OCI-LY3 (cell line): ENCODE measurements around the gene SMAD7.

Experiments used
- H2AFZ ChIP-seq: fragments of 200-600, 300-600 bp; shearing (Covaris generic); 2 replicates; pipeline ENCODE4 v1.6.0; 2014; ENCODE audit warnings: antibody characterized with exemption, low read depth, low read length
- H3K27ac ChIP-seq: fragments of 200-600, 300-600 bp; sonication (generic); 2 replicates; pipeline ENCODE4 v1.5.1; 2014; ENCODE audit warnings: mild to moderate bottlenecking, low read length, moderate library complexity, mixed read lengths
- H3K27me3 ChIP-seq: fragments of 200-600, 300-600 bp; sonication (generic); 2 replicates; pipeline ENCODE4 v1.6.1; 2014; ENCODE audit warnings: low read depth, low read length, mixed read lengths
- H3K36me3 ChIP-seq: fragments of 200-600, 300-600 bp; sonication (generic); replicated peaks from 2 replicates; pipeline ENCODE3; 2014; ENCODE audit warnings: low read depth, low read length, mixed read lengths
- H3K4me1 ChIP-seq: fragments of 300-600, 200-600 bp; sonication (generic); 2 replicates; pipeline ENCODE4 v1.6.1; 2014; ENCODE audit warnings: low read length, mixed read lengths
- H3K4me2 ChIP-seq: fragments of 200-600, 300-600 bp; sonication (generic); 2 replicates; pipeline ENCODE4 v1.6.1; 2014; ENCODE audit warnings: low read length, mixed read lengths
- H3K4me3 ChIP-seq: fragments of 300-600, 200-600 bp; sonication (generic); 2 replicates; pipeline ENCODE4 v1.5.1; 2014; ENCODE audit warnings: antibody characterized with exemption, mild to moderate bottlenecking, low read length, moderate library complexity
- H3K79me2 ChIP-seq: fragments of 300-600, 200-600 bp; shearing (Covaris generic); 2 replicates; pipeline ENCODE4 v1.6.1; 2014; ENCODE audit warnings: mild to moderate bottlenecking, low read length, mixed read lengths
- H3K9ac ChIP-seq: fragments of 300-600, 200-600 bp; shearing (Covaris generic); 2 replicates; pipeline ENCODE4 v1.6.0; 2014; ENCODE audit warnings: mild to moderate bottlenecking, low read length, moderate library complexity
- H3K9me3 ChIP-seq: fragments of 200-600, 300-600 bp; shearing (Covaris generic); 2 replicates; pipeline ENCODE4 v1.6.1; 2014; ENCODE audit warnings: low read length, mixed read lengths; ENCODE audit not compliant: insufficient read depth
- H4K20me1 ChIP-seq: fragments of 200-600, 300-600 bp; sonication (generic); 2 replicates; pipeline ENCODE4 v1.6.1; 2016; ENCODE audit warnings: low read length, mixed read lengths; ENCODE audit not compliant: insufficient read depth
- CTCF ChIP-seq: fragments of 200-600, 300-600 bp; sonication (generic); IDR thresholded peaks from 2 replicates; pipeline ENCODE4 v1.5.1; 2014; ENCODE audit warnings: antibody characterized with exemption, low read length, low read depth
- EZH2phosphoT487 ChIP-seq: fragments of 200-600 bp; shearing (Covaris generic); IDR thresholded peaks from 2 replicates; pipeline ENCODE4 v1.6.1; 2018; ENCODE audit warnings: antibody characterized with exemption, mixed run types, low read depth

Gene SMAD7

GRCh38 chr18:48953104-48953706 is 2.4 kb upstream of the SMAD7 start:
- H3K27me3 ChIP-seq: peaks cover 11% of the 10 kb centered on the region
- peaks cover under 1% of the 10 kb centered on the region for H3K36me3 ChIP-seq
- peaks cover 28% of the 10 kb centered on the region for H3K79me2 ChIP-seq
- no peaks in the 10 kb centered on the region for H3K9me3 ChIP-seq
- H3K4me3 ChIP-seq: peak overlapping the region; percentile 83
- H2AFZ ChIP-seq: peak overlapping the region; percentile 92
- TF ChIP-seq EZH2phosphoT487 (no peak), CTCF (peak; percentile 25)
- H3K4me2 ChIP-seq: peak overlapping the region; percentile 94
- peaks cover 14% of the 10 kb centered on the region for H3K4me1 ChIP-seq
- peaks cover 1% of the 10 kb centered on the region for H4K20me1 ChIP-seq
- peak overlapping the region; percentile 96 for H3K9ac ChIP-seq
- H3K27ac ChIP-seq: peak overlapping the region; percentile 88

DNA sequence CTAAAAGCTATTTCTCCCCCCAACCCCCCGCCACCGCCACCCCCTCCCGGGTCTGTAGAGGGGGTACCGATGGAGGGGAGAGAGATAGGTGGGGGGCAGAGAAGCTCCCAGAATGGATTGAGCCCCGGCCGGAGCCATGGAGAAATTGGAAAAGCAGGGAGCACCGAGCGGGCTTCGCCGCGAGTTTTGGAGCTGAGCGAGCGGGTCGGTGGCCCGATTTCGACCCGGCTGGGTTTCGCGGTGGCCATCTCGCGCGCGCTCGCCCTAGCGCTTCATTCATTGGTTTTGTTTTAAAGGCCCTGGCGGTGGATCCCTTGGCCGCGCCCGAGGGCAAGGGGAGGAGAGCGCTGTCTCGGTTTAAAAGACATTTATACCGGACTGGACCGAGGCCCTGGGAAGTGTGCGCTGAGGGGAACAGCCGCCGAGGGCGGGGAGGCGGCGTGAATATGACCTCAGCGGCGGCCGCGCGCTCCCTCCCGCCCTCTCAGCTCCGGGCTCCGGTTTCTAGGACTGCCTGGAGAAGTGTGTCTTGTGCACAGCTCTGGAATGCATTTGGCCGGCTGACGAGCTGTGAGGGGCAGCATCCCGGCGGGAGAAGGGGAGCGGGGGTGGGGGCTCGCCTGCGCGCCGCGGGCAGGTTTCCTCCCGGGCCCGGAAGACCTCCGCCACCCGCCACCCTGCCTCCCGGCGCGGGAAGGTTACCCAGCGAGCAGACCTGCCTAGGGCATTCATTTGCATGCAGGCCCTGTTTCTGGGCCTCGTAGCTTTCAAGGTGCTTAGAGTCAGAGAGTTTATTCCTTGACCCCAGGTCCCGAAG is 1.7 kb upstream of the SMAD7 start:
- peak overlapping the region; percentile 96 for H3K9ac ChIP-seq
- peaks cover 8% of the 10 kb centered on the region for H4K20me1 ChIP-seq
- peak overlapping the region; percentile 94 for H3K4me2 ChIP-seq
- H3K27me3 ChIP-seq: peaks cover 19% of the 10 kb centered on the region
- peak overlapping the region; percentile 92 for H2AFZ ChIP-seq
- H3K36me3 ChIP-seq: peaks cover 7% of the 10 kb centered on the region
- H3K27ac ChIP-seq: peak overlapping the region; percentile 88
- TF ChIP-seq CTCF: no peak
- TF ChIP-seq EZH2phosphoT487: no peak
- H3K4me1 ChIP-seq: peaks cover 21% of the 10 kb centered on the region
- H3K9me3 ChIP-seq: no peaks in the 10 kb centered on the region
- peaks cover 35% of the 10 kb centered on the region for H3K79me2 ChIP-seq
- H3K4me3 ChIP-seq: peak overlapping the region; percentile 83

DNA sequence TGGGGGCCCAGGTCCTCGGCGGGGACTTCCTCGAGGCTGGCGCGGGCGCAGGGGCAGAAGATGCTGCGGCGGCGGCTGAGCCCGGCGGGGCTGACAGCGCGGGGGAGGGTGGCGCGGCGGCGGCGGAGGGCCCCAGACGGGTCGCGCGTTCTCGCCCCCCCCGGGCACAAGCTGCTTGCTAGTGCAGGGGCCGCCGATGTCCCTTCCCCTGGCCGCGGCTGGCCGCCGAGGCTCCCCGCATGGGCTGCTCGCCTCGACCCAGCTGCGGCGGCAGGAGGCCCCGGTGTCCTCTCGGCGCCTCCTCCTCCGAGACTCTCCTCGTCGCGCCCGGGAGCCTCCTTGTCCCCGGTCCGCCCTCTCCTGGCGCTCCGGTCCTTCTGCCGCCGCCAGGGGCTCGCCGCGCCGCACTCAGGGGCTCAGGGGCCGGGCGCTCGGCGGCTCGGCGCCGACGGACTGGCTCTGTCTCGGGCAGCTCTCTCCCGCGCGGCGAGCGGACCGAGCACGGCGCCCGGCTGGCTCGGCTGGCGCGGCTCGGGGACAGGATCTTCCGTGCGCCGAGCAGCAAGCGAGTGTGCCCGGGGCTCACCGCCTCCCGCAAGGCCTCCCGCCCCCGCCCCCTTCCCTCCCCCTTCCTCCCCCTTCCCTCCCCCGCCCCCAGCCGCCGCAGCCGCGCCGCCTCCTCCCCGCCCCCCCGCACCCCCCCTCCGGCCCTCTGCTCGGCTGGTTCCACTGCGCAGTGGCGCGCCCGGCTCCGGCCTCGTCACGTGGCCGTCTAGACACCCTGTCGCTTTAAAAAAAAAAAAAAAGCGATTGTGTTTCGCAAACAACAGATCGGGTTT is 902 bp upstream of the SMAD7 start:
- H3K79me2 ChIP-seq: peaks cover 39% of the 10 kb centered on the region
- peaks cover 17% of the 10 kb centered on the region for H4K20me1 ChIP-seq
- H3K4me1 ChIP-seq: peaks cover 22% of the 10 kb centered on the region
- peak overlapping the region; percentile 83 for H3K4me3 ChIP-seq
- H3K27ac ChIP-seq: peak overlapping the region; percentile 88
- peak; percentile 32 for TF ChIP-seq CTCF
- no peak for TF ChIP-seq EZH2phosphoT487
- peak overlapping the region; percentile 92 for H2AFZ ChIP-seq
- peaks cover 15% of the 10 kb centered on the region for H3K27me3 ChIP-seq
- peak overlapping the region; percentile 96 for H3K9ac ChIP-seq
- H3K4me2 ChIP-seq: peak overlapping the region; percentile 94
- peaks cover 14% of the 10 kb centered on the region for H3K36me3 ChIP-seq
- H3K9me3 ChIP-seq: no peaks in the 10 kb centered on the region
